Measurements from ENCODE around the gene COL17A1. TPM values are rescaled to one million over a fixed set of nuclear protein-coding genes. Genes with fewer than 3 reads are reported as not detected.

Gene COL17A1
- total and polyA plus RNA-seq, 2 donors (not counting 1 experiment from before 2014, with no cell fraction given), result under 0.01 to 0.12 TPM

DNA sequence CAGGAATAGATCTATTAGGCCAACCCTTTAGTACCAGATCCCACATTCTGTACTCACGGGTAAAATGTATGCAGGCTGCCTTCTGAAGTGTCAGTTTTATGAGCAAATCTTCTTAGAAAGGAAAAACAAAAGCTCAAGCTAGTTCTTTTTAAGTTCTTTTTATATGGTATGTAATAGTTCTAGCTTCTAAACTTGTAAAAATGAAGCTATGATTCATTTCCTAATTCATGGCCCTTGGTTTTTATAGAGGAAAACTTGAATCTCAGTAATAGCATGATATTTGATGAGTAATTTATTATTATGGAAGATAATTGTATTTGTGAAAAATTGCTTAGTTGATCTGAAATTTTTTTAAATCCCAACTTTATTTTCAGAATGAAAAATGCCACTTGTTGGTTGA is 64.4 kb downstream of the COL17A1 start:
- DNase-seq (ENCODE audit: low read depth in 2 of 2), result no peak
- Histone ChIP-seq H3K27ac (ENCODE audit: insufficient read depth, low read length) (no peak overlapping the region), H3K4me3 (replicated peaks in 1 of 4; ENCODE audit: control extremely low read depth in 1 of 4, insufficient read depth in 1 of 4, low read depth in 3 of 4, low read length in 4 of 4) (no peak overlapping the region), H3K4me1 (ENCODE audit: control insufficient read depth, extremely low read depth, insufficient read depth, low read length) (no peaks in the 10 kb centered on the region), H3K9me3 (ENCODE audit: control insufficient read depth, insufficient read depth, low read depth, low read length) (no peaks in the 10 kb centered on the region), H3K27me3 (ENCODE audit: control insufficient read depth, insufficient read depth, low read length) (no peaks in the 10 kb centered on the region), H4K20me1 (ENCODE audit: control insufficient read depth, extremely low read depth, insufficient read depth, low read length) (no peaks in the 10 kb centered on the region), H3K9ac (ENCODE audit: insufficient read depth, low read length) (no peak overlapping the region), H2AFZ (ENCODE audit: low read length) (no peak overlapping the region), H3K4me2 (ENCODE audit: extremely low read depth, insufficient read depth, low read length) (no peak overlapping the region), H3K36me3 (ENCODE audit: control insufficient read depth, insufficient read depth, low read length) (peaks cover 12% of the 10 kb centered on the region), H3K79me2 (ENCODE audit: control insufficient read depth, insufficient read depth, low read length) (no peaks in the 10 kb centered on the region)
- TF ChIP-seq, protein P1, sequence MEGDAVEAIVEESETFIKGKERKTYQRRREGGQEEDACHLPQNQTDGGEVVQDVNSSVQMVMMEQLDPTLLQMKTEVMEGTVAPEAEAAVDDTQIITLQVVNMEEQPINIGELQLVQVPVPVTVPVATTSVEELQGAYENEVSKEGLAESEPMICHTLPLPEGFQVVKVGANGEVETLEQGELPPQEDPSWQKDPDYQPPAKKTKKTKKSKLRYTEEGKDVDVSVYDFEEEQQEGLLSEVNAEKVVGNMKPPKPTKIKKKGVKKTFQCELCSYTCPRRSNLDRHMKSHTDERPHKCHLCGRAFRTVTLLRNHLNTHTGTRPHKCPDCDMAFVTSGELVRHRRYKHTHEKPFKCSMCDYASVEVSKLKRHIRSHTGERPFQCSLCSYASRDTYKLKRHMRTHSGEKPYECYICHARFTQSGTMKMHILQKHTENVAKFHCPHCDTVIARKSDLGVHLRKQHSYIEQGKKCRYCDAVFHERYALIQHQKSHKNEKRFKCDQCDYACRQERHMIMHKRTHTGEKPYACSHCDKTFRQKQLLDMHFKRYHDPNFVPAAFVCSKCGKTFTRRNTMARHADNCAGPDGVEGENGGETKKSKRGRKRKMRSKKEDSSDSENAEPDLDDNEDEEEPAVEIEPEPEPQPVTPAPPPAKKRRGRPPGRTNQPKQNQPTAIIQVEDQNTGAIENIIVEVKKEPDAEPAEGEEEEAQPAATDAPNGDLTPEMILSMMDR (conservative IDR thresholded peaks at IDR 0.05 in 1 of 2, IDR thresholded peaks at IDR 0.05 in 1 of 2; ENCODE audit: low read depth in 1 of 2, low read length in 2 of 2), result no peak
- TF ChIP-seq EZH2 (IDR thresholded peaks at IDR 0.05; ENCODE audit: low read length, missing control alignments), result no peak

DNA sequence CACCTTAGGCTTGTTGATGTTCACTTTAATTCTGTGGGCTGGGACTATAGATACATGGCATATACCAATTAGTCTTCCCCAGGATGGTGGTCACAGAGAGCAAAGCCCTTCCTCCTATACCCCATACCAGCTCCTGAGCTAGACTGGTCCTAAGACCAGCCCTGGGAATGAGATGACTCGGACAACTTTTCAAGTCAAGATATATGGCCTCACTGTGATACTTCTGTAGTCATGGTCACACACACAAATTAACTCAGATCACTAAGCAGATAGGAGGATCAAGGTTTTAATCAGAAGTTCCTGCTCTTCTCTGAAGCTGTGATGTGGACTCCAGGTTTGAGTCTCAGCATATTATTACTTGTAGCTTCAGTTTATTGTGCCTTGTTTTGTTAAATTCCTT is 65.7 kb downstream of the COL17A1 start:
- H3K36me3 ChIP-seq (ENCODE audit: control insufficient read depth, insufficient read depth, low read length), result peaks cover 9% of the 10 kb centered on the region
- no peak overlapping the region for H3K4me2 ChIP-seq (ENCODE audit: extremely low read depth, insufficient read depth, low read length)
- H3K27ac ChIP-seq (ENCODE audit: insufficient read depth, low read length), result no peak overlapping the region
- TF ChIP-seq, protein P1 (conservative IDR thresholded peaks at IDR 0.05 in 1 of 2, IDR thresholded peaks at IDR 0.05 in 1 of 2; ENCODE audit: low read depth in 1 of 2, low read length in 2 of 2), result no peak
- TF ChIP-seq EZH2 (IDR thresholded peaks at IDR 0.05; ENCODE audit: low read length, missing control alignments), result no peak
- no peak for DNase-seq (ENCODE audit: low read depth in 2 of 2)
- H4K20me1 ChIP-seq (ENCODE audit: control insufficient read depth, extremely low read depth, insufficient read depth, low read length), result no peaks in the 10 kb centered on the region
- H3K9ac ChIP-seq (ENCODE audit: insufficient read depth, low read length), result no peak overlapping the region
- no peaks in the 10 kb centered on the region for H3K9me3 ChIP-seq (ENCODE audit: control insufficient read depth, insufficient read depth, low read depth, low read length)
- H3K27me3 ChIP-seq (ENCODE audit: control insufficient read depth, insufficient read depth, low read length), result no peaks in the 10 kb centered on the region
- no peak overlapping the region for H3K4me3 ChIP-seq (replicated peaks in 1 of 4; ENCODE audit: control extremely low read depth in 1 of 4, insufficient read depth in 1 of 4, low read depth in 3 of 4, low read length in 4 of 4)
- no peaks in the 10 kb centered on the region for H3K79me2 ChIP-seq (ENCODE audit: control insufficient read depth, insufficient read depth, low read length)
- no peaks in the 10 kb centered on the region for H3K4me1 ChIP-seq (ENCODE audit: control insufficient read depth, extremely low read depth, insufficient read depth, low read length)
- no peak overlapping the region for H2AFZ ChIP-seq (ENCODE audit: low read length)

DNA sequence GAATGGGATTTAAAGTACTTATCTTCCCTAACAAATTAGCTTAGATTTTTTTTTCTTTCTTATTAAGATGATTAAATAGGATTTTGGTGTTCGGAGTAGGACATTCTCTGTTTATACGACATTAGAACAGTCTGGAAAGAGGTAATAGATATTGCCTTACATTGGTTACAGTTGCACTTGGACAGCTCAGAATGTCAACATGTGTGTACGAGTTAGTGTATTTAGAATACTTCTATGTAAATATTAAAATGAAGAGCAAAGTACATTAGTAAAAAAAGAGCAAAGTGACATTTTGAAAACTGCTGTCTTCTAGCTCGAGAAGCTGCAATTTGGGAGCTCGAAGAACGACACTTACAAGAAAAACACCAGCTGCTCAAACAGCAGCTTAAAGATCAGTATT is 67.2 kb downstream of the COL17A1 start:
- H4K20me1 ChIP-seq (ENCODE audit: control insufficient read depth, extremely low read depth, insufficient read depth, low read length), result no peaks in the 10 kb centered on the region
- H3K9ac ChIP-seq (ENCODE audit: insufficient read depth, low read length), result no peak overlapping the region
- H3K4me3 ChIP-seq (replicated peaks in 1 of 4; ENCODE audit: control extremely low read depth in 1 of 4, insufficient read depth in 1 of 4, low read depth in 3 of 4, low read length in 4 of 4), result no peak overlapping the region
- TF ChIP-seq, protein P1 (conservative IDR thresholded peaks at IDR 0.05 in 1 of 2, IDR thresholded peaks at IDR 0.05 in 1 of 2; ENCODE audit: low read depth in 1 of 2, low read length in 2 of 2), result no peak
- no peak for TF ChIP-seq EZH2 (IDR thresholded peaks at IDR 0.05; ENCODE audit: low read length, missing control alignments)
- no peak overlapping the region for H3K4me2 ChIP-seq (ENCODE audit: extremely low read depth, insufficient read depth, low read length)
- H3K36me3 ChIP-seq (ENCODE audit: control insufficient read depth, insufficient read depth, low read length), result peaks cover 6% of the 10 kb centered on the region
- H3K79me2 ChIP-seq (ENCODE audit: control insufficient read depth, insufficient read depth, low read length), result no peaks in the 10 kb centered on the region
- DNase-seq (ENCODE audit: low read depth in 2 of 2), result no peak
- no peaks in the 10 kb centered on the region for H3K27me3 ChIP-seq (ENCODE audit: control insufficient read depth, insufficient read depth, low read length)
- H3K4me1 ChIP-seq (ENCODE audit: control insufficient read depth, extremely low read depth, insufficient read depth, low read length), result no peaks in the 10 kb centered on the region
- no peak overlapping the region for H2AFZ ChIP-seq (ENCODE audit: low read length)
- H3K27ac ChIP-seq (ENCODE audit: insufficient read depth, low read length), result no peak overlapping the region
- H3K9me3 ChIP-seq (ENCODE audit: control insufficient read depth, insufficient read depth, low read depth, low read length), result no peaks in the 10 kb centered on the region

All from fibroblast of lung (primary cell).